Measurements from ENCODE around the gene HIKESHI. TPM values are rescaled to one million over a fixed set of nuclear protein-coding genes. Genes with fewer than 3 reads are reported as not detected.

HIKESHI gene
- total and polyA plus RNA-seq, 2 experiments from 2014 or later = 71.2 to 162 TPM

GRCh38 chr11:86277741-86278140 lies 24.3 kb upstream of the HIKESHI start:
- TF ChIP-seq JUNB (IDR thresholded peaks at IDR 0.05; ENCODE audit: unreplicated experiment) = no peak
- no peak for TF ChIP-seq ZNF462 (CRISPR knock-in tag; IDR thresholded peaks at IDR 0.05)
- no peak for TF ChIP-seq NANOG (IDR thresholded peaks at IDR 0.05; ENCODE audit: borderline replicate concordance)
- no peak for TF ChIP-seq ZNF114 (CRISPR knock-in tag; IDR thresholded peaks at IDR 0.05)
- no peak for TF ChIP-seq EZH2 (IDR thresholded peaks at IDR 0.05; ENCODE audit: low read depth, unreplicated experiment)
- no peak for TF ChIP-seq CTCF (conservative IDR thresholded peaks at IDR 0.05; ENCODE audit: low read depth in 2 of 2)
- TF ChIP-seq ETS1 (IDR thresholded peaks at IDR 0.05) = no peak
- TF ChIP-seq ZNF331 (CRISPR knock-in tag; IDR thresholded peaks at IDR 0.05; ENCODE audit: low read depth) = no peak
- no peak for TF ChIP-seq CREB1 (CRISPR knock-in tag; IDR thresholded peaks at IDR 0.05; ENCODE audit: low read depth)
- TF ChIP-seq POLR2AphosphoS5 (IDR thresholded peaks at IDR 0.05; ENCODE audit: low read depth) = no peak
- no peak for TF ChIP-seq STAT1 (IDR thresholded peaks at IDR 0.05; ENCODE audit: unreplicated experiment)
- no peak for TF ChIP-seq EZH2phosphoT487 (IDR thresholded peaks at IDR 0.05; ENCODE audit: unreplicated experiment)
- no peak for TF ChIP-seq REST (IDR thresholded peaks at IDR 0.05; ENCODE audit: unreplicated experiment)
- no peak overlapping the region for H3K4me3 ChIP-seq
- peaks cover 7% of the 10 kb centered on the region; the same call in 2 of the 3 replicates for H3K4me1 Mint-ChIP-seq
- H3K79me2 ChIP-seq (replicated peaks; ENCODE audit: insufficient read depth) = peaks cover 31% of the 10 kb centered on the region
- H3K27ac ChIP-seq (ENCODE audit: low read depth) = no peak overlapping the region
- no peaks in the 10 kb centered on the region for H3K4me1 ChIP-seq (ENCODE audit: insufficient read depth)
- H3K27me3 Mint-ChIP-seq (ENCODE audit: insufficient read depth, low read depth, poor library complexity) = no peaks in the 10 kb centered on the region
- H4K20me1 ChIP-seq (replicated peaks; ENCODE audit: insufficient read depth) = 0 out of 2 replicates have a peak, but pooled peaks cover 7% of the 10 kb centered on the region
- DNase-seq (ENCODE audit: low spot score) (no peak), ATAC-seq (no peak)
- H3F3A ChIP-seq (replicated peaks; ENCODE audit: low read depth) = no peaks in the 10 kb centered on the region
- peaks cover 10% of the 10 kb centered on the region; the same call in 1 of the 2 replicates for H3K36me3 ChIP-seq (ENCODE audit: insufficient read depth)
- H3K9me3 Mint-ChIP-seq = no peaks in the 10 kb centered on the region
- H3K9me2 ChIP-seq (ENCODE audit: insufficient read depth) = no peaks in the 10 kb centered on the region
- no peaks in the 10 kb centered on the region for H3K27me3 ChIP-seq (ENCODE audit: insufficient read depth)
- H2AFZ ChIP-seq = no peak overlapping the region
- no peak overlapping the region for H3K27ac Mint-ChIP-seq
- no peak overlapping the region for H3K4me3 Mint-ChIP-seq
- peaks cover 20% of the 10 kb centered on the region; the same call in 2 of the 3 replicates for H3K36me3 Mint-ChIP-seq (ENCODE audit: low read depth)
- no peak overlapping the region for H3K4me2 ChIP-seq
